SHP77 treated with DMSO at 0.1 percent for 48 hours (cell line): ENCODE measurements around the gene SLC35F6.

Source experiments
- DNase-seq: peaks from one replicate; lab custom pipeline; 2025; lab: John Stamatoyannopoulos, UW

Gene SLC35F6

DNA sequence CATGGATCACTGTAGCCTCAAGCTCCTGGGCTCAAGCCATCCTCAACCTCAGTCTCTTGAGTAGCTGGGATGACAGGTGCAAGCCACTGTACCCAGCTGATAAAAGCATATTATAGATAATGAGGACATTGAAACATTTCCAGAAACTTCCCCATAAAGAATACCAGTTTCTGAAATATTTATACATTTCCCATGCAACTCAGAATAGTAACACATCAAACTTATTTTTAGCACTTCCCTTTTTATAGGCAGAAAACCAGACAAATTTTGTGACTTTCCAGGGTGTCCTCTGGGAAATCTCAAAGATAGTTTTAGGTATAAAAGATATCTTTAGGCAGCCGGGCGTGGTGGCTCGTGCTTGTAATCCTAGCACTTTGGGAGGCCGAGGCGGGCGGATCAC is 58.8 kb downstream of the SLC35F6 start:
- no peak for DNase-seq
